Fibroblast of gingiva (primary cell): ENCODE data around the gene WDR91.
A peak's percentile ranks its signal among the peaks of the same experiment; 100 is the strongest.

Source experiments
- DNase-seq: peaks from one replicate; pipeline ENCODE4 v3.0.0-alpha.2; 2011; ENCODE audit warnings: low read depth

WDR91 gene

GRCh38 chr7:135233570-135233969, 22.2 kb upstream of the WDR91 start, which contains the start of gene STRA8:
Gene STRA8 (plus strand): TSS chr7:135233838. CDS start chr7:135240525, 6,687 bp downstream.
- DNase-seq: no peak

DNA sequence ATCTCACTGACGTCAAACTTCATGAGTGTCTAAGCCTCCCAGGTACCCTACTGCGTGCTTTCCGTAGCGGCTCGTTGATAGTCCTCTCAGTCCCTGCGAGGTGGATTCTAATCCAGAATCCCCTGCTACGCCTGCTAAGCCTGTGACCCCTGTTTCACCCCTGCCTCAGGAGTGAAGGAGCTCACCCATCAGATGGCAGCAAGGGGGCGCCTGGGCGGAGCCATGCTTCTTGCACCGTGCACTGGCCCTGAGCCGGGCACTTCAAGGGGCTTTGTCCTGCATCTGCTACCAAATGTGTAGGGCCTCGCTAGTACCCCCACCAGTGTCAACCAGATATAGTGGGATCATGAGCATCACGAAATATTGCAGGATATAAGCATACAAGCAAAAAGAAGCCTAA, 21.4 kb upstream of the WDR91 start:
- DNase-seq: no peak

DNA sequence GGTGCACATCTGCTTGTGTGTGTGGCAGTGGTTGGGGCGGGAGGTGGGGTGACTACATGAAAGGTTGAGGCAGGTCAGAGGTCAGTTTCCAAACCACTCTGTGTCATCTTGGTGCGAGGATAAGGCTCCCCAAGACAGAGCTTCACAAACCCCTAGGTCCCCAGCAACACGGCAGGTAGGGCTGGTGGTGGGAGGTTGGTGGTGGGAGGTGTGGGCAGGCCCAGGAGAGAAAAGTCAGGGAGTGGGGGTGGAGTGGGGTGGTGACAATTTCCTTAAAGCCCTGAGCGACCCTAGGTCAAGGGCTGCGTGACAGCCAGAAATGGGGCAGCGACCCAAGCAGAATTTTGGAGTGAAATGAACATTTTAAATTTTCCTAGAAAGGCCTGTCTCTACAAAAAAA, 20.8 kb upstream of the WDR91 start:
- DNase-seq: no peak

- no peak for DNase-seq
Observed at GRCh38 chr7:135231686-135232085, 20.4 kb upstream of the WDR91 start.

GRCh38 chr7:135224027-135224426, 12.7 kb upstream of the WDR91 start:
- DNase-seq: no peak

DNA sequence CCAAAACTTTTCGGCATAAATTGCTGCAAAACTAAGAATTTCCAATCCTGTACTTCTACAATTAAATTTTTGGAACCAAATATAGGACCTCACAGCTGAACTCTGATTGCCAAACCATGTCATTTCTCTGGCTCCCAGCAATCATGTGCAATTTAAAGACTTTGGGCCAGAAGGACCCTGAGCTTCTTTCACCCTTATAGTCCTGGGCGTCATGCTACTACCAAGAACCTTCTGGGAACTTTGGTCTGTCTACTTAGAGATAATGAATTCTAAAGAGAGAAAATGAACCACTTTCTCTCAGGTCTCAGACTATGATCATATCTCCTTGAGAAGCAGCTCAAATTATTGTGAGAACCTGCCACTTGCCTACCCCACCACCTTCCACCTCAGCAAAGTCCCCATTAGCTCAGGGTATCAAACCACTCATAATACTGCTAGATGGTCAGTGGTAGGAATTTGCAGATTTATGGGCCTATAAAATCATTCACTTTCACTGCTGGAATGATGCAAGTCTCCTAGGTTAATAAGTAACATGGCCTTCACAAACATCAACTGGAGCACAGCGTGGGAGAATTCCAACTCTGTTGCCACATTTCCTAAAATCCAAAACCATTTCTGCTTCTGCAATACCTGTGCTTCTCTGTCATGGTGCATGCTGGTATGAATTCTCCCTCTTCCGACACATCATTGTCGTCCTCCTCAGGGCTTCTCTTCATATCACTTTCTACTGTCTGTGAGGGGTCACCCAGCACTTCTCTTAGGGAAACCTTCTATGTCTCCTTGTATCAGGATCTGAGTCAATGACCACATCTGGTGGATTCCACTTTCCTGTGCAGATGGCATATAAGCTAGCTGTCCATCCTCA, 6.6 kb upstream of the WDR91 start:
- DNase-seq: no peak

DNA sequence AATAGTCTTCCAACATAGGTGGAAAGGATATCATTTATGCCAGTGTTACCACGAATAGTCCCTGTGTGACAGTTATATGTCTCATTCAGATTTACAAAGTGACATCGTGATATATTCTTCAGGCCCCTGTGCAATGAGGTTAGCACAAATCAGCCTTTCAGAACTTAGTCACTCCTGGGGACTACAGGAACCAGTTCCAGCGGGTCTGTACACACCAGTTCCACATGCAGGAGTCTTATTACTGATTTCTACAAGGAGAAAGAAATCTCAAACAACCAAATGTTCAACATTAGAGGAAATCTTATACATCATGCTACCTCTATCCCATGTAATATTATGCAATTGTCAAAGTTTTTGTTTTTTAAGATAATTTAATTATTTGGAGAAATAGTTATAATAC, 4.4 kb upstream of the WDR91 start:
- DNase-seq: no peak

DNA sequence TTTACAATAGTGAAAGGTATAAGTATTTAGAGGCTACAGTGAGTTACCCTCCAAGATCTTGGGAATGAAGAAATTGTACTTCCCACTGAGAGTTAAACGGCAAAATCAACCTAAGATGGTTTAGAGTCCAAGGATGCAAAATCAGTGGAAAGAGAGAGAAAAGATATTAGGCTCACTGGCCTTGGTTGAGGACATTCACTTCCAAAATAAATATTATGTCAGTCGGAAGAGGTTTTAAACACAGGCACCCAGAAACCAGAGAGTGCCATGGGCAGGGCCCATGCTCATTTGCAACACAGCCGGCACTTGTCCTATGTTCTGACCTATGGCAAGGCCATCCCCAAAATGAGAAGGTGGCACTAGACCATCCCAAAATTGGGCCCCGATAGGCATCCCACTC, 3.9 kb upstream of the WDR91 start:
- no peak for DNase-seq

- DNase-seq: no peak
Observed at GRCh38 chr7:135213831-135214230, 2.5 kb upstream of the WDR91 start.

DNA sequence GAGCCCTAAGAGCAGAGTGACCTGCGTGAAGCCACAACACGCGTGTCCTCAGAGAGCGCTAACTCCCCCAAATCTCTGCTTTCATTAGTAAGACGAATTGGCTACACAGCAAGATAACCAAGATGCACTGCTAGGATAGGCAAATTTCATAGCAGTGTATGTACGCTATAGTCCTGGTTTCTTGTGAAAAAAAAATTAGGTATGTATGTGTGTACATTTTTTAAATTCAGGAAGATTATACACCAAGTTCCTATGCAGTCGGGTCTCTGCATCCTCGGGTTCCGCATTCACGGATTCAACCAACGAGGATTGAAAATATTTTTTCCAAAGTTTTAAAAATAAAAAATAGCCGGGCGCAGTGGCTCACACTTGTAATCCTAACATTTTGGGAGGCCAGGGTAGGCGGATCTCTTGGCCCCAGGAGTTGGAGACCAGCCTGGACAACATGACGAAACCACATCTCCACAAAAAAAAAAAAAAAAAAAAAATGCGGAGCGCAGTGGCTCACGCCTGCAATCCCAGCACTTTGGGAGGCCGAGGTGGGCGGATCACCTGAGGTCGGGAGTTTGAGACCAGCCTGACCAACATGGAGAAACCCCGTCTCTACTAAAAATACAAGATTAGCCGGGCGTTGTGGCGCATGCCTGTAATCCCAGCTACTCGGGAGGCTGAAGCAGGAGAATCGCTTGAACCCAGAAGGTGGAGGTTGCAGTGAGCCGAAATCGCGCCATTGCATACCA, 790 bp upstream of the WDR91 start:
- DNase-seq: peak; percentile 69

GRCh38 chr7:135210888-135211178, 493 bp downstream of the WDR91 start:
- peak; percentile 14 for DNase-seq

DNA sequence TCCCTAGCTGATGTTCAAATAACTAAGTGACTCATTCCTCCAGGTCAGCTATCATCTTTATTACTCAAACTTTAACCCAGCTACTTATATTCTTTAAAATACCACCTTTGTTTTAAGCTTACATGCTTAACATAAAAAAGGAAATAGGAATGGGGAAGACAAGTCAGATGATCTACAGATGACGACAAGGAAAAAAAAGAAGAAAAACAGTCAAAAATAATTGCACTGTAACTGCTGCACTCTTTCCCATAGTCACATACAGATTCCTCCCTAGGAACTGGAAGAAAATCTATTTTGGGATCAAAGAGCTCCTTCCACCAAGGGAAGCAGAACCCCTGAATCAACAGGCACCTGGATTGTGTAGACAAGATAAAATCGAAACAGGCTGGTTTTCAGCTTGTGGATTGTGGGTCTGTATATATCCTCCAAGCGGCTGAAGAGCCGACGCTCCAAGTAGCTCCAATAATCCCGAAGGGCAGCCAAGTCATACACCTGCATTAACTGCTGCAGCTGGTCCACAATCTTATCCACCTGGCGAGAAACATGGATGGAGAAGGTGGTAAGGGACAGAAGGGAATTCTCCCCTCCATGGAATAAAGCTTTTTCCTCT, 2.0 kb downstream of the WDR91 start:
- DNase-seq: no peak

DNA sequence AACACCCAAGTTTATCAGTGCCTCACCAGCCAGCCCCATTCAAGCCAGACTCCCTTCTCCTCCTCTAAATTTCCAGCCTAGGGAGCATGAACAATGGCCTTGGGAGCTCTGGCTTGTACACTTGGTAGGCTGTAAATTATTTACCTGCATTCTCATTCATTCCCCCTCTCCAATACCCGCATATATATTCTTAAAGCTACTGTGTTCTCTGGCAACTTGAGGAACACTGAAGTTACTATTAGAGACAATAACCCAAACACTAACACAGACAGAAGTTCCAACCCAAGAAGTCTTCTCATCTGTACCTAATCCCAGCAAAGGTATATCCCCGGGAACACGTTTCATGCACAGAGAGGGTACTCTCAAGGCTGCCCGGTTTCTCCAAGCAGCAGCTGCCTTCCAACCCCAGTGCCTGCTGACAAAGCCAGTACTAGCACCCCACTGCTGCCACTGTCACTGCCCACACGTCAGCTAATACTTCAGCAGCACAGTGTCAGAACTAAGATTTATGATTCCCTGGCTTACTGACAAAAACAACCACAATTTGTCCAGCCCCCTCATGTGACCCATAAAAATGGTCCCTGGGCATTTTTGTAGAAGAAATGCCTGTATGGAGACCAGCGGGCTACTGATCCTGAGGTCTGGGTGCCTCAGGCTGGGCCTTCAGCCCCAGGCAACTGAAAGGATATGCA, 3.1 kb downstream of the WDR91 start:
- no peak for DNase-seq

GRCh38 chr7:135207406-135208101, 3.8 kb downstream of the WDR91 start:
- DNase-seq: no peak

DNA sequence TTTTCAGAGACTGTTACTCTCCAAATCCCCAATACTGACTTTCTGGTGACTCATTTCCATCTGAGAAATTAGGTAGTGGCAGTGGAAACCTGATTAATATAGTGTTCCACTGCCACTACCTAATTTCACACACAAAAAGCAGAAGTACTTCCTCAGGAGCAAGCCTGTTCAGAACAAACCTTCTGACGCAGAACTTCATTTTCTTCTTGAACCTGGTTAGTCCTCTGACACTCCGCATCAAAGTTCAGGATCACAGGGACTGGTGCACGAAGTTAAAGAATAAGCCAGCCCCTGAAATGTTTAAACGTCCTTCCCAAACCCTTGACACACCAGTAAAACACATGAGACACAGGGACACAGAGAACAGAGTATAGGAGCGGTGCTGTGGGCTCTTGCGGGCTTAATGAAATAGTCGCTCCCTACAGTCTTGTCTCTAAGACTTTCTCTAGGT, 4.4 kb downstream of the WDR91 start:
- DNase-seq: no peak

- no peak for DNase-seq
Observed at GRCh38 chr7:135205850-135206249, 5.5 kb downstream of the WDR91 start.

DNA sequence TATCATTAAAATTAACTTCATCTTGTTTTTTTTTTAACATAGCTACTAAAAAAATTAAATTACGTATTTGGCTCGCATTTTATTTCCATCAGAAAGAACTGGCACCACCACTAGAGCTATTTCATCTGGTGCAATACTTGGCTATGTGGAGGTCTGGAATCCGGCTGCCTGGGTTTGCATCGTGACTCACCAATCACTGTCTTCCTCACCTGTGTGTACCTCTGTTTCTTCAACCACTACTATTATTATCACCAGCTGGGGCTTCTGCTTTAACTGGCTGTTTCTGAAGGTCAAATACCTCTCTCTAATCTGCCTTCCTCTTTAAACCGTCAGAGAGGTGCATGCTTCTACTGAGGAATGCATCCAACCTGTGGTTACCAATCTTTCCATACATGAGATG, 6.5 kb downstream of the WDR91 start:
- no peak for DNase-seq

- DNase-seq: peak; percentile 59
Observed at GRCh38 chr7:135204341-135204749, 7.0 kb downstream of the WDR91 start.

DNA sequence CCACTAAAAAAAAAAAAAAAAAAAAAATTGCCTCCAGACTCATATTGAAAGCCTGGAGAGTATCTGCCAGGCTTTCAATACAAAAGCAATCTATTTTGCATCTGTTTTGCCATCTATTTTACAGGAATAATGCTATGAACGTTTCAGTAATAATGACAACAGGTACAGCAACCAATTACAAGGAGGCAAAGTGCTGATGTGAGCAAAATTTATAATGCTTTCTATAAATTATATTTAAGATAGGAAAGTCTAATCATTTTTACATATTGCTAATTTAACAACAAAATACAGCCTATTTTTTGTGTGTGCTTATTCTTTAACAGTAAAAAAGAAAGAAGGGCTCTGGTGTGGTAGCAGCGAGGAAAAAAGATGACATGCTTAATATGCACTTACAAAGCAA, 10.0 kb downstream of the WDR91 start:
- no peak for DNase-seq

DNA sequence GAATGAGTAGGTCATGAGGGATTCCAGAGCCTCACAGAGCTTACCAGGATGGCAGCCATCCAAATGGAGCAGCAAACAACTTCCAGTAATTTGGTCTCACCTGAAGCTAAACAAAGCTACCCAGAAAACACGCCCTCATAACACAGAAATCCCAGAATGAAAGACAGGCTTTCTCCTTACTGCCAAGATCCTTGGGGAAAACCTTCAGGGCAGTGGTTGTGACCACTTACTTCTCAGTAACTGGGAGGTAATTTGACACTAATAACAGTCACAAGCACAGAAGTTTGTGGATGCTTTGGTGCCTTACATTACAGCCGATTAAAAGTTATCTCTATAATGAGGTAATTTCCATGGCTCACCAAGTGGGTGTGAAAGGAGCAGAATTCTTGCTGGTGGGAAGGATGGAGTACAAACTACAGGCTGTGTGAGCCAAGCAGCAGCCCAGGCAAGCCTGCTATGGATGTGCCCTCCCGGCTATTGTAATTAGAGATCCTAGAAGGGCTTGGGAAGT, 10.4 kb downstream of the WDR91 start:
- no peak for DNase-seq

- DNase-seq: no peak
Observed at GRCh38 chr7:135199439-135199838, 11.9 kb downstream of the WDR91 start.
